Left lobe of liver (tissue), 2 donors: ENCODE data around the gene DAPK1. TPM values are rescaled to one million over a fixed set of nuclear protein-coding genes. Genes with fewer than 3 reads are reported as not detected.

Experiments used
- ATAC-seq: fragments of 200-7000 bp; cut with Tn5 transposase; one replicate; pipeline ENCODE4 v1.9.1; 2020; ENCODE audit warnings: mild to moderate bottlenecking, moderate library complexity
- DNase-seq: peaks from one replicate; pipeline ENCODE4 v3.0.0-alpha.2; 2020; ENCODE audit warnings: low spot score
- total RNA-seq: library from RNA; stranded (reverse); gene quantifications from one replicate; pipeline ENCODE4 v1.2.1, GENCODE V29; 2021
- donor health status: DM: no; HTN: no; CAD: no; lungs with moderate emphysema.
- donor health status: DM: no; HTN: yes; CAD: no.

DAPK1 gene
- total RNA-seq, 1 donor from 2014 or later = 58.0 TPM

DNA sequence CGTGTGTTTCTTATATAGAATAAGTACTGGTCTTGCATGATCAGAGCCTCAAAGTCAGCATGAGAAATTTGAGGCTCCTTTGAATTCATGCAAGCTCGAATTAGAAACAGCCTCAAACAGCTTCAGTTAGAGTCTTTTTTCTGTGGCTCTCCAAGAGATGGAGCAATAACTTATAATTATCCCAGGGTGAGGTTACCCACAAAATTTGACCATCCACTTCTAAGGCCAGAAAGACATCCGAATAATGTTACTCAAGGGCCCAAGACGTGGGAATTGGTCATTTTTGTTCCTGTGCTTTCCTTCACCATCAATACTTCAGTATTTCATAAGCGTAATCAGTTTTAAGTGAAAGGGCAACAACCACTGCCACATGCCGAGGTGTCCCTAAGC lies 89.7 kb downstream of the DAPK1 start:
- DNase-seq (no peak), ATAC-seq (no peak)

GRCh38 chr9:87587864-87588263 lies 90.2 kb downstream of the DAPK1 start:
- DNase-seq = no peak
- no peak for ATAC-seq

- ATAC-seq = no peak
- no peak for DNase-seq
Measured at GRCh38 chr9:87588339-87588738, 90.7 kb downstream of the DAPK1 start.

DNA sequence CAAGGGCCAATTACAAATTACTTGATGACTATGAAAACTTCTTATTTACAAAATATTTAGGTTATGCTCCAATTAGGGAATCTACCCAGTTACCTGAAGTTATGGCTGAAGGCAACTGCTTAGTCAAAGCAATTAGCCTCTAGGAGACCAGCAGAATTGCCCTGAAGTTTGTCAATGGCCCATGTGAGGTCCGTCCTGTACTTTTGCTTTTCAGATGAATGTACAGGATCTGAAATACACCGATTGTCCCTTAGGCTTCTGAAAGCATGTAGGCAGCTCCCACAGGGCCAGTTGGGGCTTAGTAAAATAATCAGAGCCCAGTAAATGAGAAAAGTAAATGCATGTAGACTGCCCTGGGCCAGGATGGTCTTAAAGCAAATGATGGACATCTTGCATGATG lies 93.3 kb downstream of the DAPK1 start:
- no peak for ATAC-seq
- no peak for DNase-seq

GRCh38 chr9:87592554-87593358 lies 95.1 kb downstream of the DAPK1 start:
- DNase-seq = peak; percentile 78

DNA sequence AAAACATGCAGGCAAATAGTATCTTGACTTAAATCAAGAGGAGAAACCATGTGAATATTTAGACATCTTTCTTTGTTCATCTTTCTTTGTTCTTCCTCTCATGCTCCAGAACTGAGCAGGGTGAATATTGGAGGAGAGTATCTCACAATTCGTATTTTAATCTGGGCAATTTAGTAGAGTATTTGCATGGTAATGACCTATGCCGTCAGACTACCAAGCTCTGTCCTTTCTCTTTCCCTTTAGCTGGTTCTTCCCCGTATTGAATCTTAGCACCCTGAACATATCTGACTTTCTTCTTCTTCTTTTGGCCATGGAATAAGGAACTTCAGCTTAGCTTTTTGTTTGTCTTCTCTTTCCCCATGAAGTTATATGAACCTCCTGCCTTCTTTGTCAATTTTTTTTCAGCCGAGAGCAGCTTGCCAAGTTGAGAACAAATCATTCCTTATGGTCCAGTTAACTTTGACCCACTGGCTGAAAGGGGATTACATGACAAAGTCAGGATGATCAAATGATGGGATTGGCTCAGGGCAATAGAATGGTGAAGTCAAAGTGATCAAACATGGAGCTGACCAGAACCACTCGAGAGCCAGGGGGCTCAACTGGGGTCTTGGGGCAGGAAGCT lies 95.8 kb downstream of the DAPK1 start:
- ATAC-seq = no peak
- no peak for DNase-seq

More at GRCh38 chr9:87592554-87593358, 95.1 kb downstream of the DAPK1 start:
- peak; percentile 85 for ATAC-seq

DNA sequence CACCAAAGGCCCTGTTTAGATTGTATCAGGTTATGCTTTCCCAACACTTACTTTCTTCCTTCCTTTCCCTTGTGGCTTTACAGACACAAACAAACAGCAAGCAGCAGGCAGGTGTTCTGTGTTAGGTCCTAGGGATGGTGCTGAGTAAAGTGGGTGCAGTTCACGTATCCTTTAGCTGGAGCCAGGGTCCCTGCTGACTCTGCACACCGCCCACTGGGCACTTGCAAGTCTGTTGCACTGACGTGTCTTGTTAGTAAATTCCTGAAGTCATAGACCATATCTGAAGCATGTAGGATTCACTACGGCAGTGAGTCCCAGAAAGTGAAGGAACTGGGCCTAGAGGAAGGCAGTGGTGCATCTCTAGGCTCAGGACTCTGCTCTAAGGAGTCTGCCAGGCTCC lies 96.5 kb downstream of the DAPK1 start:
- ATAC-seq (no peak), DNase-seq (no peak)

GRCh38 chr9:87594662-87595061 lies 97.0 kb downstream of the DAPK1 start:
- no peak for ATAC-seq
- DNase-seq = no peak

DNA sequence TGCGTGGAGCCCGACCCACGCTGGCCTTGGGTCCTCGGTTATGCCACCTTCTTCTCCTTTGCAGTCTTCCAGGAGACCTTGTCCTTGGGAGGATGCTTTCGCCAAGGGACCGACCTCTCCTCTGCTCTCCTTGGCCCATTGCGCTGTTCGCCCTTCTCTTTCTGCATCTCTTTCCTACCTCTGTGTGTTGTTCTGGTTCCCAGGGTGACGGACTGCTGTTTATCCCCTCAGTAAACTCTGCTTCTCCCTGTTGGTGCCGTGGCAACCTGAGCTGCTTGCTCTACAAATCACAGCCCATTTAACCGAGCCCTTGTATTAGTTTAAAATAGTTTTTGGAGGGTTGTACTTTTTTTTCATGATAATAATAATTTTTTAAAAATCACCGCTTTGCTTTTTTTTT lies 97.9 kb downstream of the DAPK1 start:
- DNase-seq = no peak

GRCh38 chr9:87596862-87597261 lies 99.2 kb downstream of the DAPK1 start:
- ATAC-seq = peak; percentile 42
- DNase-seq = peak; percentile 62

More for the DNA sequence above, 97.9 kb downstream of the DAPK1 start:
- ATAC-seq = no peak

DNA sequence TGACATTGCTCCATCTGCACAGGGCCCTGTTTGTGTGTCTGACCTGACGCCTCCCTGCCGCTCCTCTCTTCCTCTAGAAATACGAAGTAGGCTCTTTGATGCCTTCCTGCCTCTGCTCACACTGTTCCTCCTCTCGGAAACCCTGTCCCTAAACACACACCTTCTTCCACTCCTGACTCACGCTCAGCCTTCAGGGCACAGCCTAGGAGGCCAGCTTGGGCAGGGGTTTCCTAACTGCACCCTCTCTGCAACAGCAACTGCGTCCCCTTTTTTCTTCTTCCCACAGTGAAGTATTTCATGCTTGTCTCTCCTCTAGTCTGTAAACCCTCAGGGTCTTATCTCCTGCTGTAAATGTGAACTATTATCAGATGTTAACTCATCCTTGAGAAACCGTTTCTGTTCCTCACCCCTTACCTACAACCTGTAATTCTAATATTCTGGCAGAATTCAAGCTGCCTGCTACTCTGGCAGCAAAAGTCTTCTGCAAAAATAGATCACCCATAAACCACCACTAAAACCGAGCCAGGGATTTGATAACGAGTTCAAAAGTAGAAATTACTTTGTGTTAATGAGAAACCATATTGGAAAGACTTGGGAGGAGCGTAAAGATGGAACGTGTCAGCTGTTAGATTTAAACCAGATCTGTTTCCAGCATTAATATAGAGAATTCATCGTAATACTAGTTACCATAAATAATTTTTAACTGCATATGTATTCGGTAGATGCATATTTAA lies 100.2 kb downstream of the DAPK1 start:
- DNase-seq = no peak

DNA sequence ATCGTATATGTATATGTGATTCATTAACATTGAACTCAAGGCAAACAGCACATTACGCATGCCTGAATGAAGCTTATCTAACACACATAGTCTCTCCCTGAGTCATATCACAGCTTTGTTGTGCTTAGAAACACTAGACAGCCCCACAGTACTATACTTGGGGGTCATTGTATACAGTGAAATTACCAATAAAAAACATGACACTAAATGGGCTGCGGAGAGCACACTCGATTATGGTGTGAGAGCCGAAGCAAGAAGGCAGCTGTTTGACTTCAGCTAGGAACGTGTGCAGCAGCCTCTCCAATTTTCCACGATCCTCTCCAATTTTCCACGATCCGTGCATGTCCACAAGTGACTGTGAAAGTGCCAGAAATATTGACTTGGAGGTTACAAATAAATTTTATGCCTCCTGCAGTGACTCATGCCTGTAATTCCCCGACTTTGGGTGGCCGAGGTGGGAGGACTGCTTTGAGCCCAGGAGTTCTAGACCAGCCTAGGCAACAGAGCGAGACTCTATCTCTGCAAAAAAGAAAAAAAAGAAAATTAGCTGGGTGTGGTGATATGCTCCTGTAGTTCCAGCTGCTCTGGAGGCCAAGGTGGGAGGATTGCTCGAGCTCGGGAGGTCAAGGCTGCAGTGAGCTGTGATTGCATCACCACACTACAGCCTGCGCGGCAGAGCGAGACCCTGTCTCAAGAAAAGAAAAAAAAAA lies 102.4 kb downstream of the DAPK1 start:
- no peak for DNase-seq

More for the DNA sequence above, 100.2 kb downstream of the DAPK1 start:
- ATAC-seq = peak; percentile 64

DNA sequence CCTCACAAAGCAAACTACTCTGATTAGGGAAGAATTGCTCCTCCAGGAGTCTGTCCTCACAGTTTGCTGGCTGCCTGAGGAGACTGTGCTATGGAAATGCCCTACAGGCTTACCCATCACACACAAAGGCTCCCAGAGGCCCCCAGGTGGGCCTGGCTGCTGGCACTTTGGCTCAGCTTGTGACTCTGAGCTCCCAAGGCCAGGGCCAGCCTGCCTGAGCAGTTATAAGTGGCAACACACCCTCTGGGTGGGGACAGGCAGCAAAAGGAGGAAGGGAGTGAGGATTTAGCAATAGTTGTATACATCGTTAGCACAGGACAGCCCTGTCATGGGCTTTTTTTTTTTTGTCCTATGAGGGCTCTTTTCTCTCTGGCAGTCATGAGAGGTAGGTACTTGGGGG lies 103.5 kb downstream of the DAPK1 start:
- ATAC-seq = peak; percentile 12

More for the DNA sequence above, 102.4 kb downstream of the DAPK1 start:
- ATAC-seq = no peak

DNA sequence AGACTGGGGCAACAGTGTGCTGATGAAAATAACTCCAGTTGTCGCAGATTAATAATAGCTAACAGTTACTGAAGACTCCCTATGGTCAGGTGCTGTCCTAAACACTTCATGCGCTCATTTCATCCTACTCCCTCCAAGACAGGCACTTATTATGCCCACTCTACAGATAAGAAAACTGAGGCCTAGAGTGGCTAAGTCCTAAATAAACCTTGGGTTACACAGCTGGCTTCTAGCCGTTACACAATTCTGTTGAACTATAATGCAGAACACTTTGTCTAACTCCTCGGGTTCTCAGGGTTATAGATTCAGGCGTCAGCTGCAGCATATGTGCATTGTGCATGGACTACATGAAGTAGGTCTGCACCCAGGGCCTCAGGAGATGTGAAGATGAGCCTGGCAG lies 103.9 kb downstream of the DAPK1 start:
- no peak for DNase-seq
- no peak for ATAC-seq

More for the DNA sequence above, 103.5 kb downstream of the DAPK1 start:
- DNase-seq = no peak

DNA sequence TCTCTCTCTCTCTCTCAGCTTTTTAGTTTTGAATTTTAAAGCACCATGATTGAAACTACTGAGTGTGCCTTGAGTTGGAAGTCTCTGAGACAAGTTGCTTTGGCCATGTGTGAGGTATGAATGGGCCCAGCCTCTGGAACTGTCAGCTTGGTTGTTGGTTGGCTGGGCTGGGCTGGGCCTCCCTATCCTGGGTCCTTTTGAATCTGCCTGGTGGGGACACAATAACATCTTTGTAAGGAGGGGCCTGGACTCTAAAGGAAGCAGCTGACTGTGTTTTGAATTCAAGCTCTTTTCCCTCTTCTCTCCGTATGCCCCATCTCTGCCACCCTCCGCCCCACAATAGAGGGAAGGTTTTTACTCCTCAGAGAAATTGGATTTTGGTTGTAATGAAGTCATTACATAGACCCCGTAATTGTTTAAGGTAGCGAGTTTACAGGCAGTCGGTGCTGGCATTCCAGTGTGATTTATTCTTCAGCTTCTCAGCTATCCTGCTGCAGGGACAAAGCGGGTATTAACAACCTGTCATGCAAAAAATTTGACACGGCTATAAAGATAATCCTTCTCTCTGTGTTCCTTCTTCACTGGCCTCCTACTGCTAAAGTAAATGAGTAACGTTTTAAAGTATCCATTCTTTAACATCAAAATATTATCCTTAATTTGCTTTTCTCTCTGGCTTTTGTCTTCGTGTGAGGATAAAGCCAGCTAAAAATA lies 105.4 kb downstream of the DAPK1 start:
- ATAC-seq (no peak), DNase-seq (no peak)

DNA sequence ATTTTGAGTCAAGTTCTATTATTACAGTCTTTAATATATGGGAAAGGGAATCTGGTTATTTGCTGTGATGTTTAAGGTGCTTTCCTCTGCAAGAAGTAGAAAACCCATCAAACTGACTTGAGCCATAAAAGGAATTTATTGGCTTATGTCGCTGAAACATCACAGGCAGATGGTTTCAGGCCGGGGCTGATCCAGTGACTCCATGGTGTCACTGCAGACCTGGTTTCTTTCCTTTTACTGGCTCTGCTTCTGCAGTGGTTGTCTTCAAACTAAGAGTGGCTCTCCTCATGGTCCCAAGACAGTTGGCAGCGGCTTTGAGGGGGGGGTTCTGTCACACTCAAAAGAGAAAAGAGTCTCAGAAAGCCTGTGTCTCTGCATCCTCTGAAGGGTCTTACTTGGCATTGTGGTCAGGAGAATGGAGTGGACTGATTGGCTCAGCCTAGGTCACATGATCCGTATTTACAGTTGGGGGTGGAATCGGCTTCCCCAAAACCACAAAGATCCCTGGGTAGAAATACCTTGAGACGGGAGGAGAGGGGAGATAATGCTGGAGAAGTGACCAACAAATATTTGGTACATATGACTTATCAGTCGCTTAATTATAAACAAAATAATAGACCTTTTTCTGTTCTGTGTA lies 106.3 kb downstream of the DAPK1 start:
- ATAC-seq = no peak
- no peak for DNase-seq

DNA sequence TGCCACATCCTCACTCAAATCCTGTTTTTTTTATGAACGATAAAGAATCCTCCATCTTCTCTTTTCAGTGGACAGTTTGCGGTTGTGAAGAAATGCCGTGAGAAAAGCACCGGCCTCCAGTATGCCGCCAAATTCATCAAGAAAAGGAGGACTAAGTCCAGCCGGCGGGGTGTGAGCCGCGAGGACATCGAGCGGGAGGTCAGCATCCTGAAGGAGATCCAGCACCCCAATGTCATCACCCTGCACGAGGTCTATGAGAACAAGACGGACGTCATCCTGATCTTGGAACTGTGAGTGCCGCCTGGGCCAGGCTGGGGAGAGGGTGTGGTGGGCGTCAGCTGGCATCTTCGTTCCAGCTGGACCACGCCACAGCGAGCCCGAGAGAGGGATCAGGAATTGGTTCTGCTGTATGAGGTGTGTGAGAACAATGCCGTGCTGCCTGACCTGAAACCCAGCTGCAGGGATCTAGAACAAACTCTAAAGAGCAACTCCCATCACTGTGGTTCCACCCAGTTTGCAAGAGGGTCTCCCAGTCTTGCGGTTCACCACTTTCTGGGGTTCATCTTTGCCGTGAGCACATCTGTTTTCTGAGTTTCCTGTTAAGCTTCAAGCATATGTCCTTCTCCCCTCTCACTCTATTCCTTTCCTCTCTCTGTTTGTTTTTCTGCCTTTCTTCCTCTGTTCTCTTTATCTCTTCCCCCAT lies 107.4 kb downstream of the DAPK1 start:
- DNase-seq (no peak), ATAC-seq (no peak)

GRCh38 chr9:87605676-87606075 lies 108.0 kb downstream of the DAPK1 start:
- no peak for ATAC-seq
- no peak for DNase-seq

DNA sequence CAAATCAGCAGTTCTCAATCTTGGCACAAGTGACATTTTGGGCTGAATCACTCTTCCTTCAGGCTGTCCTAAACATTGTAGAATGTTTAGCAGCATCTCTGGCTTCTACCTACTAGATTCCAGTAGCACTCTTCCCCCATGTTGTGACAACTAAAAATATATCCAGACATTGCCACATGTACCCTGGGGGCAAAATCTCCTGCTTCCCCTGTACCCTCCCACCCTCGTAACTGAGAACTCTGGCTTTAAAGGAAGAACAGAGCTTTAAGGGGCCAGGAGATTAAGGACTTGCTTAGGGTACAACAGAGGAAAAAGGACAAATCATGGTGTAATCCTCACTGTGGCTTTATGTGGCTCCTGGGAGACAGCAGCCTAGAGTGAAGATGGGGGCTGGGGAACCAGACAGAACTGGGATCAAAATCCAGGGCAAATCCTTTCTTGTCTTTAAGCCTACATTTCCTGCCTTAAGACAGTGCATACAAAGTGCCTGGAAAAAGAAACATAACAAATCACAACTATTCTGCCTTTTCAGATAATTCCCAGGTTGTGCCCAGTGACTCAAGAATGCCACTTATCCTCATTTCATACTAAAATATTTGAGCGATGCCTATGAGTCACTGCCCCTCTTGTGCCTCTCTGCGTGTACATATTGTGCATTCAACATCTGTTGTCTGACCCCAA lies 109.3 kb downstream of the DAPK1 start:
- DNase-seq = no peak

More for the DNA sequence above, 109.3 kb downstream of the DAPK1 start:
- ATAC-seq = no peak
